GM12875 (cell line): ENCODE data around the gene BIRC3.

Source experiments
- H3K4me3 ChIP-seq: one replicate; pipeline ENCODE4 v1.5.1; 2011; ENCODE audit warnings: low read depth, low read length, control low read depth
- CTCF ChIP-seq: IDR thresholded peaks from 2 replicates; pipeline ENCODE4 v1.5.1; 2011; ENCODE audit warnings: low read depth, mild to moderate bottlenecking, control low read depth, inconsistent platforms, low read length, moderate library complexity, borderline replicate concordance; ENCODE audit not compliant: insufficient read depth

BIRC3 gene

GRCh38 chr11:102375720-102376399 is 58.6 kb downstream of the BIRC3 start:
- H3K4me3 ChIP-seq: no peak overlapping the region
- TF ChIP-seq CTCF: no peak

GRCh38 chr11:102377891-102378290 is 60.6 kb downstream of the BIRC3 start:
- TF ChIP-seq CTCF: no peak
- H3K4me3 ChIP-seq: no peak overlapping the region

- no peak for TF ChIP-seq CTCF
- no peak overlapping the region for H3K4me3 ChIP-seq
These were observed 61.5 kb downstream of the BIRC3 start for GRCh38 chr11:102378818-102379217.

GRCh38 chr11:102382384-102382783 is 65.1 kb downstream of the BIRC3 start:
- TF ChIP-seq CTCF: no peak
- H3K4me3 ChIP-seq: no peak overlapping the region

GRCh38 chr11:102383839-102384238 is 66.6 kb downstream of the BIRC3 start:
- TF ChIP-seq CTCF: no peak
- no peak overlapping the region for H3K4me3 ChIP-seq

GRCh38 chr11:102384419-102385079 is 67.3 kb downstream of the BIRC3 start:
- no peak for TF ChIP-seq CTCF
- no peak overlapping the region for H3K4me3 ChIP-seq
